Adrenal gland (tissue), 12 donors: ENCODE data around the gene NCOA1. TPM values are rescaled to one million over a fixed set of nuclear protein-coding genes. Genes with fewer than 3 reads are reported as not detected.

ENCODE experiments used
- DNase-seq, 7 donors: peaks; one replicate each; pipeline ENCODE4 v3.0.0-alpha.2; 2019 to 2020
- H3K27ac ChIP-seq, 5 donors: fragments of 200-600 bp; sonication (generic) in 4 of 5; 1 replicate in 3 of 5; 2 replicates in 2 of 5; pipeline versions ENCODE4 v1.5.1 to v1.8.0; 2016 to 2020; ENCODE audit warnings: mild to moderate bottlenecking in 1 of 5
- H3K27me3 ChIP-seq: fragments of 200-600 bp; 2 replicates; pipeline ENCODE4 v1.8.0; 2021
- H3K36me3 ChIP-seq, 2 donors: fragments of 200-600 bp; replicated peaks in 1 of 2; 1 replicate in 1 of 2; 2 replicates in 1 of 2; pipeline versions ENCODE4 v1.5.1 to v1.8.0; 2018 to 2022
- H3K4me1 ChIP-seq, 2 donors: fragments of 200-600 bp; replicated peaks in 1 of 2; 1 replicate in 1 of 2; 2 replicates in 1 of 2; pipeline versions ENCODE4 v1.5.1 to v1.8.0; 2018 to 2021
- H3K4me3 ChIP-seq, 4 donors: fragments of 200-600 bp; sonication (generic) in 3 of 4; one replicate each; pipeline ENCODE4 v1.5.1; 2016 to 2018
- H3K9me3 ChIP-seq, 3 donors: fragments of 200-600 bp; sonication (generic) in 1 of 3; replicated peaks in 1 of 3; 1 replicate in 2 of 3; 2 replicates in 1 of 3; pipeline versions ENCODE4 v1.5.1 to v1.8.0; 2016 to 2021
- POLR2A ChIP-seq, 2 donors: fragments of 450-650 bp; IDR thresholded peaks; one replicate each; pipeline ENCODE4 v1.6.1; 2017; ENCODE audit warnings: antibody characterized with exemption in 2 of 2, mild to moderate bottlenecking in 2 of 2, moderate library complexity in 1 of 2
- WGBS, 4 donors: extraction: QIAGEN DNeasy Blood & Tissue Kit in 2 of 4; methylation state at CpG; one replicate each; pipeline versions ENCODE4 v1.1.5 to v1.1.7; 2013 to 2017; 5-methylcytosine and 5-hydroxymethylcytosine counted together
- intact Hi-C, 2 donors: fragments of 100-400 bp; cut with DNase I; formaldehyde crosslinking; loops; one replicate each; pipeline versions ENCODE4 v1.14.1 to v1.15.0; 2022 to 2023
- polyA plus RNA-seq, 3 donors: library from polyadenylated mRNA; stranded (reverse); fragments of 200-250 nt in 2 of 3; fragments of 350-450 nt in 1 of 3; fragmentation: Illumina TruSeq in 1 of 3; extraction: RNeasy Lipid Tissue Mini Kit (QIAGEN cat#74804) in 1 of 3; gene quantifications; one replicate each; pipeline ENCODE4 v1.2.3, GENCODE V29; 2013 to 2014
- total RNA-seq, 9 donors: library from RNA; depleted of rRNA in 4 of 9; stranded (reverse); fragments of >200 nt in 4 of 9; fragments of 120-200 nt in 1 of 9; fragmentation: NEBNext Ultra II Directional in 1 of 9; extraction: Animal tissue kit (Norgen Biotek cat#: 25700) in 1 of 9; gene quantifications; one replicate each; pipeline versions ENCODE4 v1.1.0 to v1.2.4, GENCODE V29; 2013 to 2023
- TF ChIP-seq, protein P1 (sequence below), 6 experiments: fragments of 450-650 bp in 4 of 6; fragments of 200-600 bp in 2 of 6; sonication (generic) in 1 of 6; IDR thresholded peaks; 1 replicate in 5 of 6; 2 replicates in 1 of 6; pipeline versions ENCODE4 v1.5.1 to v1.8.0; 2016 to 2021; ENCODE audit warnings: antibody characterized with exemption in 6 of 6, mild to moderate bottlenecking in 2 of 6, moderate library complexity in 1 of 6
- donor health status: healthy with polysubstance abuse.
- donor health status: Bipolar disorder and iron deficiency.
- donor health status: DM: yes; HTN: yes; CAD: no.
- donor health status: DM: no; HTN: no; CAD: no.
- donor health status: DM: no; HTN: no; CAD: no.
- donor health status: DM: yes; HTN: yes; CAD: no.

The NCOA1 gene
- total and polyA plus RNA-seq, 12 donors = 13.6 to 85.5 (median 43.6) TPM

DNA sequence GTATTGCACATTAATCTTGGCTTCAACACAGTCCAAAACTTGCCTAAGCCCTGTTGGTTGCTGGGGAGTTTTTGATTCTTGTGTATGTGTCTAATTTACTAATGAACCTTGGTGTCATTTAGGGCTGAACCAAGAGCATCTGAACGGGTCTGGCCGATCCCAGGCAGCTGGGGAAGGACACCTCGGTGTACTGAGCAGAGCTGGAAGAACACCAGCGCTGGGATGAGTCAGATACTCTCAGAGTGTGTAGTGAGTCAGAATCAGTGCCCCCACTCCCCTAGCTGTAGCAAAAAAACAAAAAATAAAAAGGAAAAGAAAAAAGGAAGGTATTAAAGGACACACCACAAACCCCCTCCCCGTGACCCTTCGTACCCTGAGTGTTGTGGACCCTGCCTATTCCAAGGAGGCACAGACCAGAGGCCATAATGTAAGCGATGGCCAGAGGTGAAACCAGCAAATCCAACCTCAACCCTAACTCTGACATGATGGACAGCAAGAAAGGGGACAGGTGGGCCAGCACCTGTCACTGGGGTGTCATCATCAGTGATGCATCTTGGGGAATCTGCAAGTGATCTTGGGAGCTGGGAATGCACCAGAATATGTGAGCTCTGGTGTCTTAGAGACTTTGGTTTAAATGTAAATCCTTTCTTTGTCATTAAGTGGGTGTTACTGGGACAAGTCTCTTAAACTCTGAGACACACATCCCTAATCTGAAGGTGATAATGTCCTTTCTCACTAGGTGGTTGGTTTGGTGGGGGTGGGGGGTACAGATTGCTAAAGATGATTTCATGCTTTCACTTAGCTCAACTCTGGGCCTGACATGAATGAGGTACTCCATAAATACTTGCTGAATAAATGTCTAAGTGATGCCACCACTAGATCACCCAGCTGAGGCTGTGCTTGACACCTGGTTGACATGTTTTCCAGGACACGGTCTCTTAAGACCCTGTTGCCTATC, 34.2 kb upstream of the NCOA1 start:
- H3K9me3 ChIP-seq = no peaks in the 10 kb centered on the region
- peak; percentile 80 to 93 (median 88) for DNase-seq
- intact Hi-C loops = no loop called here
- no peaks in the 10 kb centered on the region for H3K27me3 ChIP-seq
- TF ChIP-seq, protein P1, sequence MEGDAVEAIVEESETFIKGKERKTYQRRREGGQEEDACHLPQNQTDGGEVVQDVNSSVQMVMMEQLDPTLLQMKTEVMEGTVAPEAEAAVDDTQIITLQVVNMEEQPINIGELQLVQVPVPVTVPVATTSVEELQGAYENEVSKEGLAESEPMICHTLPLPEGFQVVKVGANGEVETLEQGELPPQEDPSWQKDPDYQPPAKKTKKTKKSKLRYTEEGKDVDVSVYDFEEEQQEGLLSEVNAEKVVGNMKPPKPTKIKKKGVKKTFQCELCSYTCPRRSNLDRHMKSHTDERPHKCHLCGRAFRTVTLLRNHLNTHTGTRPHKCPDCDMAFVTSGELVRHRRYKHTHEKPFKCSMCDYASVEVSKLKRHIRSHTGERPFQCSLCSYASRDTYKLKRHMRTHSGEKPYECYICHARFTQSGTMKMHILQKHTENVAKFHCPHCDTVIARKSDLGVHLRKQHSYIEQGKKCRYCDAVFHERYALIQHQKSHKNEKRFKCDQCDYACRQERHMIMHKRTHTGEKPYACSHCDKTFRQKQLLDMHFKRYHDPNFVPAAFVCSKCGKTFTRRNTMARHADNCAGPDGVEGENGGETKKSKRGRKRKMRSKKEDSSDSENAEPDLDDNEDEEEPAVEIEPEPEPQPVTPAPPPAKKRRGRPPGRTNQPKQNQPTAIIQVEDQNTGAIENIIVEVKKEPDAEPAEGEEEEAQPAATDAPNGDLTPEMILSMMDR (IDR thresholded peaks at IDR 0.05) = peak in 2 of 6 experiments; percentile 4 to 5
- TF ChIP-seq POLR2A (IDR thresholded peaks at IDR 0.05) = no peak
- 31 to 45% (median 39%) methylated on average over 8 of the region's 8 CpGs for WGBS, 4 donors
- peaks cover 3 to 22% of the 10 kb centered on the region in 2 donors for H3K4me1 ChIP-seq
- H3K36me3 ChIP-seq = no peaks in the 10 kb centered on the region
- H3K4me3 ChIP-seq = no peak overlapping the region
- H3K27ac ChIP-seq = no peak overlapping the region

DNA sequence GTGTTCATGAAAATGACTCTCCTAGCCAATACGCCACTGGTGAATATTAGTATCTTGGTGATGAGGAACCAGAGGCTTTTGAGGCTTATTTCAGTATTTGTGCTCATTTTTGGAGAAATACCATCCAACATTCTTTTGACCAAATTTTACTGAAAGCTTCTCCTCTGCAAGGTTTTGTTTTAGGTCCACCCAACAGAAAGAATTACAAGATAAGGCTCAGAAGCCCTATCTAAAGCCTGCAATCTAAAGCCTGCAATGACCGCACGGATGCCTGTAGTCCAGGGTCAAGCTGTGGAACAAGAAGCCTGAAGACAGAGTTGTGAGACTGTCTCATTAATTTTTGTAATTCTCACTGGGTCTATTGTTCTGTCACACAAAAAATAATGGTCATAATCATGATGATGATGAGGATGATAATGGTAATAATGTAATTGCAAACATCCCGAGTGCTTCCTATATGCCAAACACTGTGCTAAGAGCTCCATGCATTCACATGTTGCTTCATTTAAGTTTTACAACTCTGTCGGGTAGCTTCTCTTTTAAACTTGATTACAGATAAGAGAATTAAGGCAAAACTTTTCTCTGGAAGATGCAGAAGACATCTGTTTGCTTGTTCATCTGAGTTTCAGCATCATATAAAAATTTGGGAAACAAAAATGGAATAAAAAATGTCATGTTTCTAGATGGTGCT, 33.2 kb upstream of the NCOA1 start:
- intact Hi-C loops = no loop called here
- H3K4me3 ChIP-seq = no peak overlapping the region
- H3K4me1 ChIP-seq = peaks cover 3 to 16% of the 10 kb centered on the region in 2 donors
- no peaks in the 10 kb centered on the region for H3K36me3 ChIP-seq
- 88 to 90% (median 89%) methylated on average over 5 of the region's 5 CpGs for WGBS, 4 donors
- no peaks in the 10 kb centered on the region for H3K27me3 ChIP-seq
- no peak for DNase-seq
- no peak overlapping the region for H3K27ac ChIP-seq
- no peaks in the 10 kb centered on the region for H3K9me3 ChIP-seq
- TF ChIP-seq, protein P1 (IDR thresholded peaks at IDR 0.05) = no peak
- TF ChIP-seq POLR2A (IDR thresholded peaks at IDR 0.05) = no peak

DNA sequence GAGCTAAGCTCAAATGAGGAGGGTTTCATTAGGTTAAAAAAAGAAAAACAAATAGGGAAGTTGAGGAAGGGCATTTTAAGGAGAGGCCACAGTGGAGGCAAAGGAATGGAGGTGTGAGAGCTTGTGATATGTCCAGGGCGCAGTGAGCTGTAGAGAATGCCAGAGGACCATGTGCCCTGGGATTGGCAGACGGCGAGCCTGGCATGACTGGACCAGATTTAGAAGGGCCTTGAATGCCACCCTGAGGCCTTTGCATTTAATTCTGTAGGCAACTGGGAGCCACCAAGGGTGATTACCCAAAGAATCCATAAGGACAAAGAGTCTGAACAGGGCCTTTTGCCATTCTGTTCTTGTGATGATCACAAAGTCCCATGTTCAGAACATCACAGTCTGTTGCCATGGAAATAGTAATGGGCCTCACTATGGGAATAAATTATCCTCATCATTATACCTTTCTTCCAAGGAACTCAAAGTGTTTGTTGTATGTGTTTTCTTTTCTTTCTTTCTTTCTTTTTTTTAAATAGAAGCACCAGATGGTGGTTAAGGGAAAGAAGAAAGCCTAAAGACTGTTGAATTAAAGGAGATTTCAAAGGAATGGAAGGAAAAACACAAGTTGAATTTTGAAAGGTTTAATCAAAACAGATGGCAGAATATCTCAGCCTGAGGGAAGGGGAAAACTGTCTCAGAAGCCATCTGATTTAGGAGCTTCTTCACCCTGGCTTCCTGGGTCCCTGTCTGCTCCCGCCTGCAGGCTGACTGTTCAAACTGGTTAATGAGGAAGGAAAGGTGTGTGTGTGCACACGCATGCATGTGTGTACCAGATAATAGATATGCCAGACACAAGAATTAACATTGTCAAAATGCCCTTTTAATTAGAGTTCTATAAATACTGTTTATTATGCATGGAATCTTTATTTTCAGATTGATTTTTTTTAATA, 31.6 kb upstream of the NCOA1 start:
- intact Hi-C loops = no loop called here
- 90 to 96% (median 91%) methylated on average over 5 of the region's 5 CpGs for WGBS, 4 donors
- Histone ChIP-seq H3K27me3 (no peaks in the 10 kb centered on the region), H3K4me3 (no peak overlapping the region), H3K4me1 (peaks cover 3 to 8% of the 10 kb centered on the region in 2 donors), H3K9me3 (no peaks in the 10 kb centered on the region), H3K27ac (no peak overlapping the region), H3K36me3 (no peaks in the 10 kb centered on the region)
- TF ChIP-seq, protein P1 (IDR thresholded peaks at IDR 0.05) = no peak
- no peak for TF ChIP-seq POLR2A (IDR thresholded peaks at IDR 0.05)
- no peak for DNase-seq
